Spleen (tissue), 11 donors: ENCODE results near the gene GABARAPL2. TPM values are rescaled to one million over a fixed set of nuclear protein-coding genes. Genes with fewer than 3 reads are reported as not detected.
"Not testable (repeated sequence)": the region's sequence is repeated elsewhere in the genome, so short reads cannot be mapped to it uniquely, and the experiment has no call there.

Source experiments
- DNase-seq: peaks from one replicate; pipeline ENCODE4 v3.0.0-alpha.2; 2020
- H3K27ac ChIP-seq, 8 donors: fragments of 200-600 bp; sonication (generic) in 7 of 8; 1 replicate in 4 of 8; 2 replicates in 4 of 8; pipeline versions ENCODE4 v1.5.0 to v1.8.0; 2016 to 2021; ENCODE audit warnings: inconsistent platforms in 4 of 8, mild to moderate bottlenecking in 4 of 8, moderate library complexity in 1 of 8
- H3K27me3 ChIP-seq, 7 donors: fragments of 200-600 bp; sonication (generic) in 6 of 7; replicated peaks in 1 of 7; 1 replicate in 4 of 7; 2 replicates in 3 of 7; pipeline versions ENCODE4 v1.5.0 to v1.8.0; 2016 to 2021; ENCODE audit warnings: inconsistent platforms in 3 of 7, mild to moderate bottlenecking in 1 of 7
- H3K36me3 ChIP-seq, 6 donors: fragments of 200-600 bp; sonication (generic) in 5 of 6; 1 replicate in 4 of 6; 2 replicates in 2 of 6; pipeline versions ENCODE4 v1.5.0 to v1.8.0; 2016 to 2021; ENCODE audit warnings: inconsistent platforms in 2 of 6
- H3K4me1 ChIP-seq, 6 donors: fragments of 200-600 bp; sonication (generic) in 5 of 6; 1 replicate in 3 of 6; 2 replicates in 3 of 6; pipeline versions ENCODE4 v1.5.0 to v1.8.0; 2016 to 2021; ENCODE audit warnings: inconsistent platforms in 3 of 6
- H3K4me3 ChIP-seq, 8 donors: fragments of 200-600 bp; sonication (generic) in 7 of 8; 1 replicate in 4 of 8; 2 replicates in 4 of 8; pipeline versions ENCODE4 v1.5.0 to v1.8.0; 2016 to 2021; ENCODE audit warnings: inconsistent platforms in 4 of 8, mild to moderate bottlenecking in 4 of 8, moderate library complexity in 2 of 8
- H3K9me3 ChIP-seq, 8 donors: fragments of 200-600 bp; sonication (generic) in 7 of 8; 1 replicate in 4 of 8; 2 replicates in 4 of 8; pipeline versions ENCODE4 v1.5.0 to v1.8.0; 2016 to 2021; ENCODE audit warnings: inconsistent platforms in 4 of 8
- POLR2A ChIP-seq, 3 donors: fragments of 450-650 bp; IDR thresholded peaks; one replicate each; pipeline ENCODE4 v1.5.1; 2017; ENCODE audit warnings: antibody characterized with exemption in 3 of 3, mild to moderate bottlenecking in 1 of 3
- POLR2AphosphoS5 ChIP-seq, 3 donors: sonication (generic); formaldehyde crosslinking; IDR thresholded peaks; one replicate each; pipeline ENCODE4 v1.5.1; 2017; ENCODE audit warnings: antibody characterized with exemption in 3 of 3
- WGBS, 5 donors: extraction: QIAGEN DNeasy Blood & Tissue Kit in 3 of 5; methylation state at CpG; one replicate each; pipeline versions ENCODE4 v1.1.5 to v1.1.7; 2013 to 2018; 5-methylcytosine and 5-hydroxymethylcytosine counted together
- intact Hi-C: fragments of 100-400 bp; cut with DNase I; formaldehyde crosslinking; loops from one replicate; pipeline ENCODE4 v1.15.0; 2023; ENCODE audit warnings: low total_unique reads
- polyA plus RNA-seq, 3 donors: library from polyadenylated mRNA; stranded (reverse); fragments of 200-250 nt; gene quantifications; one replicate each; pipeline ENCODE4 v1.2.1, GENCODE V29; 2013
- total RNA-seq, 7 donors: library from RNA; depleted of rRNA in 3 of 7; stranded (reverse); fragments of >200 nt in 3 of 7; fragmentation: NEBNext Ultra II Directional in 4 of 7; extraction: Animal tissue kit (Norgen Biotek cat#: 25700) in 4 of 7; gene quantifications; one replicate each; pipeline versions ENCODE4 v1.1.0 to v1.2.1, GENCODE V29; 2016 to 2021
- TF ChIP-seq, protein P1 (sequence below), 11 experiments: fragments of 200-600 bp in 7 of 11; fragments of 450-650 bp in 4 of 11; sonication (generic) in 4 of 11; IDR thresholded peaks in 8 of 11; conservative IDR thresholded peaks in 3 of 11; 1 replicate in 7 of 11; 2 replicates in 4 of 11; pipeline versions ENCODE4 v1.4.0 to v1.8.0; 2016 to 2021; ENCODE audit warnings: antibody characterized with exemption in 11 of 11, inconsistent platforms in 4 of 11, mild to moderate bottlenecking in 1 of 11
- donor health status: healthy with polysubstance abuse.
- donor health status: DM: no; HTN: no; CAD: no; lungs with moderate emphysema.
- donor health status: DM: no; HTN: no; CAD: no.
- donor health status: Bipolar disorder and iron deficiency.
- donor health status: healthy.
- donor health status: DM: no; HTN: no; CAD: no.
- donor health status: DM: yes; HTN: yes; CAD: no.

Gene GABARAPL2
- total and polyA plus RNA-seq, 10 donors = 86.6 to 169 (median 123) TPM

GRCh38 chr16:75537776-75538175 lies 28.4 kb upstream of the GABARAPL2 start:
- Histone ChIP-seq H3K4me3 (no peak overlapping the region), H3K36me3 (peaks cover 0 to 8% (median 0%) of the 10 kb centered on the region in 6 donors), H3K9me3 (no peaks in the 10 kb centered on the region), H3K27me3 (no peaks in the 10 kb centered on the region), H3K4me1 (no peaks in the 10 kb centered on the region), H3K27ac (no peak overlapping the region)
- no peak for DNase-seq
- WGBS, 5 donors = 83 to 88% (median 86%) methylated on average over 4 of the region's 4 CpGs
- intact Hi-C loops = no loop called here
- no peak for TF ChIP-seq POLR2AphosphoS5 (IDR thresholded peaks at IDR 0.05)
- TF ChIP-seq, protein P1, sequence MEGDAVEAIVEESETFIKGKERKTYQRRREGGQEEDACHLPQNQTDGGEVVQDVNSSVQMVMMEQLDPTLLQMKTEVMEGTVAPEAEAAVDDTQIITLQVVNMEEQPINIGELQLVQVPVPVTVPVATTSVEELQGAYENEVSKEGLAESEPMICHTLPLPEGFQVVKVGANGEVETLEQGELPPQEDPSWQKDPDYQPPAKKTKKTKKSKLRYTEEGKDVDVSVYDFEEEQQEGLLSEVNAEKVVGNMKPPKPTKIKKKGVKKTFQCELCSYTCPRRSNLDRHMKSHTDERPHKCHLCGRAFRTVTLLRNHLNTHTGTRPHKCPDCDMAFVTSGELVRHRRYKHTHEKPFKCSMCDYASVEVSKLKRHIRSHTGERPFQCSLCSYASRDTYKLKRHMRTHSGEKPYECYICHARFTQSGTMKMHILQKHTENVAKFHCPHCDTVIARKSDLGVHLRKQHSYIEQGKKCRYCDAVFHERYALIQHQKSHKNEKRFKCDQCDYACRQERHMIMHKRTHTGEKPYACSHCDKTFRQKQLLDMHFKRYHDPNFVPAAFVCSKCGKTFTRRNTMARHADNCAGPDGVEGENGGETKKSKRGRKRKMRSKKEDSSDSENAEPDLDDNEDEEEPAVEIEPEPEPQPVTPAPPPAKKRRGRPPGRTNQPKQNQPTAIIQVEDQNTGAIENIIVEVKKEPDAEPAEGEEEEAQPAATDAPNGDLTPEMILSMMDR (IDR thresholded peaks at IDR 0.05 in 8 of 11, conservative IDR thresholded peaks at IDR 0.05 in 3 of 11) = no peak
- no peak for TF ChIP-seq POLR2A (IDR thresholded peaks at IDR 0.05)

DNA sequence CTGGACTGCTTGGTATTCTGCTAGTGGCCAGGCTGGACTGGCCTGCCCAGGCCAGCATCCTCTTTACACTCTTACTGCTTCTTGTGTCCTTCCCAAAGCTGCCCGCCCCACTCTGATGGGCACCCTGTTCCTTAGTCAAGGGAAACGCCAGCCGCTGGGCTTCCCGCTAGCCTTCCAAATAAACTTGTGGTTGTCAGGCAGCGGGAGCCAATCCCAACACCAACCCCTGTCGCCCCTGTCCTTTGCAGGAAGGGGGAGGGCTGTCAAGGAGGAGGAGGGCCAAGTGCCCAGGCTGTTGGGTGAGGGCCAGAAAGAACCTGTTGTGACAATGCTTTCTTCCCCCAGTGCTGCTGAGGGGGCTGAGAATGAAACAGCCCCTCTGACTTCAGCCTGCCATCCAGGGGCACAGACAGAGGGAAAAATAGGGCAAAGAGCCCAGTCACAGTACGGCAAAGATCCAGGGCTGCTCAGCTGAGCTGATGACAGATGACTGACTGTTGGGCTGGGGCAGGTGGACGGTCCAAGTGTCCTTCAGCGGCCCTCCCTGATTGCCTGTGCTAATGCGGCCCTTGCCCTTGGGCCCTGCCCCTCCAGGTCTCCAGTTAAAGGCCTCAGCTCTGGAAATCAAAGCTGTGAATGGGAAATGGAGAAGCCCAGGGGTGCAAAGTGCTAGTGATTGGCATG lies 27.2 kb upstream of the GABARAPL2 start:
- H3K9me3 ChIP-seq, H3K27ac ChIP-seq, H3K27me3 ChIP-seq, H3K4me1 ChIP-seq, H3K36me3 ChIP-seq, intact Hi-C loops, DNase-seq, H3K4me3 ChIP-seq: not testable (repeated sequence)
- 86 to 94% (median 88%) methylated on average over 6 to 9 of the region's 10 CpGs for WGBS, 5 donors

- Histone ChIP-seq H3K36me3 (peaks cover 0 to 8% (median 0%) of the 10 kb centered on the region in 6 donors), H3K27me3 (no peaks in the 10 kb centered on the region), H3K27ac (no peak overlapping the region), H3K4me3 (no peak overlapping the region), H3K4me1 (no peaks in the 10 kb centered on the region), H3K9me3 (no peaks in the 10 kb centered on the region)
- no peak for DNase-seq
- TF ChIP-seq, protein P1 (IDR thresholded peaks at IDR 0.05 in 8 of 11, conservative IDR thresholded peaks at IDR 0.05 in 3 of 11) = no peak
- no peak for TF ChIP-seq POLR2AphosphoS5 (IDR thresholded peaks at IDR 0.05)
- TF ChIP-seq POLR2A (IDR thresholded peaks at IDR 0.05) = no peak
- intact Hi-C loops = loop anchor here (10.0 kb wide), 1 partner anchor 56 kb away; no protein-coding TSS in a partner anchor
- WGBS, 5 donors = 90 to 94% (median 93%) methylated on average over 5 of the region's 5 CpGs
Measured at GRCh38 chr16:75541236-75541635, 24.9 kb upstream of the GABARAPL2 start.

DNA sequence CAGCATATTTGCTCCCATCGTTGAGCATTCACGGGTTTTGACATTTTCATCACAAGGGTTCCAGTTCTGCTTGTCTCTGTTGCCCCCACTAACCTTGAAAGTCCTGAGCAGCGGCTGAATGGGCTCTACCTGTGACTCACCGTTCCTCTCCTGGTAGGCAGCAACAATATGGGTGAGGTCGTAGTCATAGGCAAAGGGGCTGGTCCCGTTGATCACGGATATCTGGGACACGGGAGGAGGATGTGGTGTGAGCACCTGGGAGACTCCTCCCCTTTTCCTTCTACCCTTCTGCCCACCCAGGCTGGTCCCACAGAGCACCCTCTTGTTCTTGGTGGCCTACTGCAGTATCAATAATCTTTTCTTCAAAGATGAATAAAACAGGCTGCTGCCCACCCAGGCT lies 23.7 kb upstream of the GABARAPL2 start:
- H3K4me3 ChIP-seq, H3K27ac ChIP-seq, DNase-seq, H3K27me3 ChIP-seq, H3K9me3 ChIP-seq, H3K4me1 ChIP-seq, H3K36me3 ChIP-seq: not testable (repeated sequence)
- intact Hi-C loops = loop anchor here (10.0 kb wide), 1 partner anchor 58 kb away; no protein-coding TSS in a partner anchor
- 90 to 95% (median 93%) methylated on average over 2 to 8 of the region's 8 CpGs for WGBS, 5 donors

GRCh38 chr16:75545879-75546278 lies 20.3 kb upstream of the GABARAPL2 start:
- H3K27ac ChIP-seq, H3K27me3 ChIP-seq, H3K4me3 ChIP-seq, H3K9me3 ChIP-seq, DNase-seq, H3K36me3 ChIP-seq: not testable (repeated sequence)
- peaks cover 0 to 14% (median 9%) of the 10 kb centered on the region in 6 donors for H3K4me1 ChIP-seq
- intact Hi-C loops = loop anchor here (10.0 kb wide), 1 partner anchor 61 kb away; no protein-coding TSS in a partner anchor
- WGBS, 5 donors = 100% methylated on average over 1 of the region's 1 CpG; no CpG with 5 or more reads in 3 of the 5 donors
